Measurements from ENCODE around the gene OR51B6. TPM values are rescaled to one million over a fixed set of nuclear protein-coding genes. Genes with fewer than 3 reads are reported as not detected.
"Not testable (repeated sequence)": the region's sequence is repeated elsewhere in the genome, so short reads cannot be mapped to it uniquely, and the experiment has no call there.

OR51B6 gene
- total RNA-seq, 2 experiments from 2014 or later: not detected

GRCh38 chr11:5343474-5344335 lies 7.6 kb upstream of the OR51B6 start, which contains the start of gene OR51B5:
TSS of gene OR51B5 (minus strand) at chr11:5343524. CDS start at chr11:5343524, 0 bp downstream.
- no peak for DNase-seq
- no peak within 1 kb of the TSS for H3K27ac Mint-ChIP-seq
- H3K4me1 Mint-ChIP-seq: no peaks in the 10 kb centered on the region
- H3K27me3 Mint-ChIP-seq: no peaks in the 10 kb centered on the region
- no peak within 1 kb of the TSS for H3K4me3 Mint-ChIP-seq
- H3K36me3 Mint-ChIP-seq: no peaks in the 10 kb centered on the region
- H3K9me3 Mint-ChIP-seq: no peaks in the 10 kb centered on the region
- ATAC-seq (ENCODE audit: low read depth): no peak
- POLR2A ChIA-PET: no interaction called here

DNA sequence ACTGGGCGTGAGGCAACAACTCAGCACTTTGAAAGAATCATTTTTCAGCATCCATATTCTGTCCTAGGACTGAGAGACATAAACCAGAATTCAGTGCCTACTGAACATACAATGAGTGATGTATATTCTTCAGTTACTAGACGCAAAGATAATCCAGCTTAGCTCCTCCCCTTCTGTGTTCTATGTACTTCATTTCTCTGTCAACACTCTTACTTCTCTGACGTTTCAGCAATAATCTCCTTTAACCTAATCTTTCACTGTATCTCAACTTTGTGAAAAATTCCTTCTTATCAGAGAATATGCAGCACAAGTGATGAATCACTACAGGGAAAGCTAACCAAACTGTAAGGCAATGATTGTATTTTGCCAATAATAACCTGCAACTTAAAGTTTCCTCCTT lies 5.5 kb upstream of the OR51B6 start:
- no peak for DNase-seq
- Mint-ChIP-seq H3K4me1 (no peaks in the 10 kb centered on the region), H3K36me3 (no peaks in the 10 kb centered on the region), H3K4me3 (no peak overlapping the region), H3K9me3 (no peaks in the 10 kb centered on the region), H3K27me3 (peaks cover 6% of the 10 kb centered on the region), H3K27ac (no peak overlapping the region)
- POLR2A ChIA-PET: no interaction called here
- ATAC-seq (ENCODE audit: low read depth): no peak

DNA sequence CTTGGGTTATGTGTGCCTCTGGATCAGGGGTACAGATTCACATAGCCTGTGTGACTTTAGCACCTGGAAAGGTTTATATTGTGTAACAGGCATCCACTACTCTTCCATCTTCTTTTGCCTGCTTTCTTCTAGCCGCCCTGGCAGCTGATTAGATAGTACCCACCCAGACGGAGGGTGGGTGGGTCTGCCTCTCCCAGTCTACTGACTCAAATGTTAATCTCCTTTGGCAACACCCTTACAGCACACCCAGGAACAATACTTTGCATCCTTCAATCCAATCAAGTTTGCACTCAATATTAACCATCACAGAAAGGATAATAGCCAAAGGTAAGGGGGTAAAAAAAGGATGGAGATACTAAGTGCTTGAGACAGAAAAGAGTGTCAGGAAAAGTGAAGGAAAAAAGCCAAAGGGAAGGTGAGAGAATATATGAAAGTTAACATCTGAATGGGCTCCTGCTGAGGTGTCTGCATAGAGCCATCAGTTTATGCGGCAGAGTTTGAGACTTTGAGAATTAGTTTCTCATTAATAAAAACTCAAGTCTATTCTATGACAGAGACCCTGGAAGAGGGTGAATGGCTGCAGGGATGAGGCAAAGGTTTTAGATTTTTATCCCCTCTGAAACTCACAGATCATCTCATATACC lies 2.6 kb upstream of the OR51B6 start:
- no peaks in the 10 kb centered on the region for H3K36me3 Mint-ChIP-seq
- POLR2A ChIA-PET: no interaction called here

GRCh38 chr11:5349550-5349949 lies 1.8 kb upstream of the OR51B6 start:
- H3K27me3 Mint-ChIP-seq: peaks cover 9% of the 10 kb centered on the region
- POLR2A ChIA-PET: no interaction called here
- no peaks in the 10 kb centered on the region for H3K4me1 Mint-ChIP-seq
- no peaks in the 10 kb centered on the region for H3K36me3 Mint-ChIP-seq
- no peaks in the 10 kb centered on the region for H3K9me3 Mint-ChIP-seq
- H3K27ac Mint-ChIP-seq: no peak overlapping the region
- DNase-seq (no peak), ATAC-seq (ENCODE audit: low read depth) (no peak)
- H3K4me3 Mint-ChIP-seq: no peak overlapping the region

More for the DNA sequence above, 2.6 kb upstream of the OR51B6 start:
- no peak overlapping the region for H3K4me3 Mint-ChIP-seq
- ATAC-seq (ENCODE audit: low read depth) (no peak), DNase-seq (no peak)
- no peaks in the 10 kb centered on the region for H3K4me1 Mint-ChIP-seq
- no peaks in the 10 kb centered on the region for H3K9me3 Mint-ChIP-seq
- H3K27me3 Mint-ChIP-seq: peaks cover 9% of the 10 kb centered on the region
- no peak overlapping the region for H3K27ac Mint-ChIP-seq

GRCh38 chr11:5356031-5356430 lies 4.7 kb downstream of the OR51B6 start:
- DNase-seq; H3K4me1 Mint-ChIP-seq; H3K27ac Mint-ChIP-seq; H3K36me3 Mint-ChIP-seq; H3K27me3 Mint-ChIP-seq; H3K9me3 Mint-ChIP-seq; H3K4me3 Mint-ChIP-seq; ATAC-seq (ENCODE audit: low read depth); POLR2A ChIA-PET: not testable (repeated sequence)

GRCh38 chr11:5362017-5362625 lies 10.8 kb downstream of the OR51B6 start:
- no peak for ATAC-seq (ENCODE audit: low read depth)
- H3K4me1 Mint-ChIP-seq: no peaks in the 10 kb centered on the region
- no peak overlapping the region for H3K4me3 Mint-ChIP-seq
- DNase-seq: no peak
- POLR2A ChIA-PET: no interaction called here
- H3K27me3 Mint-ChIP-seq: no peaks in the 10 kb centered on the region
- H3K9me3 Mint-ChIP-seq: no peaks in the 10 kb centered on the region
- H3K36me3 Mint-ChIP-seq: no peaks in the 10 kb centered on the region
- no peak overlapping the region for H3K27ac Mint-ChIP-seq

DNA sequence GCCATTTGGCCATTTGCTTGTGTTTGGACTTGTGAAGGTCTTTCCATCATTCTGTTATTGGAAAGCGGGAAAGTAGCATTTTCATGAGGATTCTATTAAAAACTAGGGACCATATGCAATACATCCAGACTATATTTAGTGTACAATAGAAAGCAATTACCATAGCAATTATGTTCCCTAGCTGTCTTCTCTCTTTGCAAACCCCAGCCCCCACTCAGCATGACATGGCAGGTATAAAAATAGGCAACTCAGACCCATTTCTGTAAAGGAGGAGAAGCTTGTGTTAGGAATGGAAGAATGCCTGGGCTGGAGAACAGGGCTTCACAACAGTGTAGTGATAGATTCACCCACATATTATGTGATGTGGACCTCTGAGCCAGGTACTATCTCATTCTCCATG lies 12.4 kb downstream of the OR51B6 start:
- no peaks in the 10 kb centered on the region for H3K36me3 Mint-ChIP-seq
- no peaks in the 10 kb centered on the region for H3K4me1 Mint-ChIP-seq
- POLR2A ChIA-PET: no interaction called here
- H3K9me3 Mint-ChIP-seq: no peaks in the 10 kb centered on the region
- H3K27me3 Mint-ChIP-seq: no peaks in the 10 kb centered on the region
- no peak overlapping the region for H3K27ac Mint-ChIP-seq
- H3K4me3 Mint-ChIP-seq: no peak overlapping the region
- ATAC-seq (ENCODE audit: low read depth) (no peak), DNase-seq (no peak)

DNA sequence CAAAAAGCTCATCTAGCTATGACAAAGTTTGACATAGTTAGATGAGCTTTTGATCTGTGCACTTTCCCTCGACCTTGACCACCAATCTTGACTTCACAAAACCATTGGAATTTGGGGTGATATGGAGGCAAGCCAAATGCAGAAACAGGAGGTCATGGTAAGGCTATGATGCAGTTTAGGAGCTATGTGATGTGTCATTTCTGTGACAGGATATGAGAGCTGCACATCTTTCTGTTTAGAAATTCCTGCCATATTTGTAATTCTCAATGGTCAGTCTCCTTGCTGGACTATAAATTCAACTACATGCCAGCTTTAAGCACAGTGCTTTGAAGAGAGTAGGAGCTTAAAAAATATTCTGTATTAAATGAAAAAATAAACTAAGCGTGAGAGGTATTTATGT lies 12.9 kb downstream of the OR51B6 start:
- POLR2A ChIA-PET: no interaction called here
- no peaks in the 10 kb centered on the region for H3K36me3 Mint-ChIP-seq
- H3K4me3 Mint-ChIP-seq: no peak overlapping the region
- ATAC-seq (ENCODE audit: low read depth): no peak
- H3K27ac Mint-ChIP-seq: no peak overlapping the region
- no peaks in the 10 kb centered on the region for H3K4me1 Mint-ChIP-seq
- no peaks in the 10 kb centered on the region for H3K27me3 Mint-ChIP-seq
- DNase-seq: no peak
- no peaks in the 10 kb centered on the region for H3K9me3 Mint-ChIP-seq

DNA sequence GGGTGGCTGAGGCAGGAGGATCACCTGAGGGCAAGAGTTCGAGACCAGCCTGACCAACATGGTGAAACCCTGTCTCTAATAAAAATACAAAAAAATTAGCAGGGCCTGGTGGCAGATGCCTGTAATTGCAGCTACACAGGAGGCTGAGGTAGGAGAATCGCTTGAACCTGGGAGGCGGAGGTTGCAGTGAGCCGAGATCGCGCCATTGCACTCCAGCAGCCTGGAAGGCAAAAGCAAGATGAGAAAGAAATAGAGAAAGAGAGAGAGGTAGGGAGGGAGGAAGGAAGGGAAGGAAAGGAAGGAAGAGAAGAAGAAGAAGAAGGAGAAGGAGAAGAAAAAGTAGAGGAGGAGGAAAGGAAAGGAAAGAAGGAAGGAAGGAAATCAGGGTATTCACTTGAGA lies 15.1 kb downstream of the OR51B6 start:
- H3K27me3 Mint-ChIP-seq; POLR2A ChIA-PET; H3K4me3 Mint-ChIP-seq; H3K36me3 Mint-ChIP-seq; H3K4me1 Mint-ChIP-seq; H3K27ac Mint-ChIP-seq; H3K9me3 Mint-ChIP-seq; DNase-seq; ATAC-seq (ENCODE audit: low read depth): not testable (repeated sequence)

- H3K36me3 Mint-ChIP-seq: no peaks in the 10 kb centered on the region
- no peaks in the 10 kb centered on the region for H3K9me3 Mint-ChIP-seq
- POLR2A ChIA-PET: no interaction called here
- DNase-seq: no peak
- H3K4me1 Mint-ChIP-seq: no peaks in the 10 kb centered on the region
- H3K4me3 Mint-ChIP-seq: no peak overlapping the region
- peaks cover 2% of the 10 kb centered on the region for H3K27me3 Mint-ChIP-seq
- no peak for ATAC-seq (ENCODE audit: low read depth)
- no peak overlapping the region for H3K27ac Mint-ChIP-seq
Observed at GRCh38 chr11:5366856-5367255, 15.5 kb downstream of the OR51B6 start.

DNA sequence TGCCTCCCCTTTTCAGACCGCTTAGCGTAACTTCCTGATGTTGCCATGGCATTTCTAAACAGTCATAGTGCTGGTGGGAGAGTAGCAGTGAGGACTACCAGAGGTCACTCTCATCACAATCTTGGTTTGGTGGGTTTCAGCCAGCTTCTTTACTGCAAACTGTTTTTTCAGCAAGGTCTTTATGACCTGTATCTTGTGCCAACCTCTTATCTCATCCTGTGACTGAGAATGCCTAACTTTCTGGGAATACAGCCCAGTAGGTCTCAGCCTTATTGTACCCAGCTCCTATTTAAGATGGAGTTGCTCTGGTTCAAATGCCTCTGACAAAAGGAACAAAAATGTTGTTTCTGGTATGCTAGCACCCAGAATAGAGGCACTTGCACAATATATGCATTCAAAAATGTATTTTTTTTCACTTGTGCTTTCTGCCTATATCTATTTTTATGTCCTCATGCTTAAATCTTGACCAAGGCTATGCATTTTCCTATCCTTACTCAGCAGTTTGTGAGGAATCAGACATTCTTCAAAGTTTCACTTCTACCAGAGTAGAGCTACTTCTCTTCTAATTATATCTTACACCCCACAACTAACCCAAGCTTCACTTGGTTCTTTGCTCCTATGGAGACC lies 16.3 kb downstream of the OR51B6 start:
- no peak overlapping the region for H3K27ac Mint-ChIP-seq
- no peak overlapping the region for H3K4me3 Mint-ChIP-seq
- POLR2A ChIA-PET: no interaction called here
- no peak for DNase-seq
- no peaks in the 10 kb centered on the region for H3K36me3 Mint-ChIP-seq
- H3K27me3 Mint-ChIP-seq: peaks cover 4% of the 10 kb centered on the region
- no peaks in the 10 kb centered on the region for H3K4me1 Mint-ChIP-seq
- no peak for ATAC-seq (ENCODE audit: low read depth)
- H3K9me3 Mint-ChIP-seq: no peaks in the 10 kb centered on the region

DNA sequence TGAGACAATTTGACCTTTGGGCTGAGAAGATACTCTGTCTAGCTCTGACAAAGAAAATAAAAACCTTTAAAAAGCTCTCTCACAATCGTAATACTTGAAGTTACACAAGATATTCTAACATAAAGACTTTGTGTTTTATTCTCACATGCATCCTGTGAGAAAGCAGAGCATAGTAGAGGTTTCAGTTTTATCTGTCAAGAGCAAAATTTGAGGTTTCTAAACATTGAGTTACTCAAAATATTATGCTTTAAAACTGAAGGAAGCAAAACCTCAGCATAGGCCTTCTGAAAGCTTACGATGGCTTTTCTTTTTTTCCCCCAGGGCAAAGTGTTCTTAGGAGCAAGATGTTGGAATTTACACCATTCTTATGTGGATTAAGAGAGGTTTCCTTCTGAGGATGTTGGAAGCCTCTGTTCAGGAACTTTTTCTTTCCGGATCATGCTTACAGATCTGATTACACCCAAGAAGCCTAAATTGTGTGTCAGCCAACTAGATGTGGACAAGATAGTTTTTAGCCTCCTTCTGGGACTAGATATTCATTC lies 17.3 kb downstream of the OR51B6 start:
- no peak for DNase-seq
- H3K27ac Mint-ChIP-seq: no peak overlapping the region
- no peak for ATAC-seq (ENCODE audit: low read depth)
- POLR2A ChIA-PET: no interaction called here
- H3K4me3 Mint-ChIP-seq: no peak overlapping the region
- H3K4me1 Mint-ChIP-seq: no peaks in the 10 kb centered on the region
- peaks cover 4% of the 10 kb centered on the region for H3K27me3 Mint-ChIP-seq
- H3K9me3 Mint-ChIP-seq: no peaks in the 10 kb centered on the region
- H3K36me3 Mint-ChIP-seq: no peaks in the 10 kb centered on the region

GRCh38 chr11:5369789-5370188 lies 18.5 kb downstream of the OR51B6 start:
- Mint-ChIP-seq H3K27ac (no peak overlapping the region), H3K27me3 (peaks cover 4% of the 10 kb centered on the region), H3K9me3 (no peaks in the 10 kb centered on the region), H3K4me3 (no peak overlapping the region), H3K36me3 (no peaks in the 10 kb centered on the region), H3K4me1 (no peaks in the 10 kb centered on the region)
- POLR2A ChIA-PET: no interaction called here
- no peak for ATAC-seq (ENCODE audit: low read depth)
- DNase-seq: no peak
